ENCODE measurements around the gene SLC27A5.
"Not testable (repeated sequence)": the region's sequence is repeated elsewhere in the genome, so short reads cannot be mapped to it uniquely, and the experiment has no call there.

Gene SLC27A5

GRCh38 chr19:58476498-58477015 lies 35.2 kb downstream of the SLC27A5 start:
- Histone ChIP-seq H3K27ac (ENCODE audit: insufficient read depth, low read depth, low read length, poor library complexity, severe bottlenecking) (peak overlapping the region; percentile 64), H3K9me3 (ENCODE audit: control insufficient read depth, low read length) (no peaks in the 10 kb centered on the region), H3K36me3 (ENCODE audit: control insufficient read depth, insufficient read depth, low read length) (no peaks in the 10 kb centered on the region), H3K27me3 (ENCODE audit: control insufficient read depth, insufficient read depth, low read length, poor library complexity, severe bottlenecking) (no peaks in the 10 kb centered on the region), H3K4me1 (ENCODE audit: control insufficient read depth, insufficient read depth, low read length) (no peaks in the 10 kb centered on the region), H3K4me3 (ENCODE audit: insufficient read depth, low read depth, low read length) (peak overlapping the region; percentile 72)
- 11 to 12% methylated on average over 27 of the region's 27 CpGs for WGBS, 2 experiments

DNA sequence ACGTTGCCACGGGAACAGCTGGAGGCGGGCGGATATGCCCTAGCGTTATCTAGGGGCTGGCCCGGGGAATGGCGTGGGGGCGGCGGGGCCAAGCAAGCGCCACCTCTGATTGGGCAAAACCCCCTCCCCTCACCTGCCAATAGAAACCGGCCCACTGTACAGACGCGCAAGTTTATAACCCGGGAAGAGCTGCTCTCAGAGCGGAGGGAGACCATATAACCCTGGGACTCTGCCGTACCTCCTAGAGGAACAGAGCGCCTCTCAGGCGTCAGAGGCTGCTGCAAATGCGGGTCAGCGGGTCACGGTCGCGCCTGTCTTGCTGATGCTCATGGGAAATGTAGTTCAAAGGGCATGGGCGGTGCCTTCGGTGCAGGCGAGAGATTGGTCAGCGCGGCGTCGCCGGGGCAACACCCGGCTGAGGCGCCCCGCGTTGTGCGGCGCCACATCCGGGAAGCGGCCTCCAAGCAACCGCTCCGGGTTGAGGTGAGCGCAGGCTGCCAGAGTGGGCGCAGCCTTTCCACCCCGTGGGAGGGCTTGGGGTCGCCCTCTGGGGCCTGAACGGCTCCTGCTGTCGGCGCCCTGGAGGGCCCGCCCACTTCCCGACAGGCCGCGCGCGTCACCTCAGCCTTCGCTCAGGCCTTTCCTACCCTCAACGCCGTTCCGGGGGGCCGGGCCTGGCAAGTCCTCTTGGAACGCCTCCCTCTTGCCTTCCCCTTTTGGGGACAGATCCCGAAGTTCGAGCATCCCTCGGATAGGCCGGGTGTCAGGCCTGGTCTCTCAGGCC lies 35.9 kb downstream of the SLC27A5 start, which contains the start of gene ZNF446:
Gene ZNF446 (plus strand): TSS at position 639 of the 784 bp plus-strand sequence. CDS start 867 bp downstream, outside the sequence.
- Histone ChIP-seq H3K27me3 (ENCODE audit: control insufficient read depth, insufficient read depth, low read length, poor library complexity, severe bottlenecking) (no peaks in the 10 kb centered on the region), H3K27ac (ENCODE audit: insufficient read depth, low read depth, low read length, poor library complexity, severe bottlenecking) (peak within 1 kb of the TSS; percentile 82), H3K4me3 (ENCODE audit: insufficient read depth, low read depth, low read length) (peak within 1 kb of the TSS; percentile 72), H3K36me3 (ENCODE audit: control insufficient read depth, insufficient read depth, low read length) (no peaks in the 10 kb centered on the region), H3K4me1 (ENCODE audit: control insufficient read depth, insufficient read depth, low read length) (no peaks in the 10 kb centered on the region), H3K9me3 (ENCODE audit: control insufficient read depth, low read length) (no peaks in the 10 kb centered on the region)
- 0% methylated on average over 64 of the region's 64 CpGs for WGBS, 2 experiments

GRCh38 chr19:58474997-58475713 lies 36.6 kb downstream of the SLC27A5 start:
- H3K4me3 ChIP-seq (ENCODE audit: insufficient read depth, low read depth, low read length): peak overlapping the region; percentile 72
- H3K36me3 ChIP-seq (ENCODE audit: control insufficient read depth, insufficient read depth, low read length): no peaks in the 10 kb centered on the region
- H3K27me3 ChIP-seq (ENCODE audit: control insufficient read depth, insufficient read depth, low read length, poor library complexity, severe bottlenecking): no peaks in the 10 kb centered on the region
- H3K9me3 ChIP-seq (ENCODE audit: control insufficient read depth, low read length): no peaks in the 10 kb centered on the region
- WGBS, 2 experiments: 31 to 32% methylated on average over 27 of the region's 27 CpGs
- H3K4me1 ChIP-seq (ENCODE audit: control insufficient read depth, insufficient read depth, low read length): no peaks in the 10 kb centered on the region
- peak overlapping the region; percentile 82 for H3K27ac ChIP-seq (ENCODE audit: insufficient read depth, low read depth, low read length, poor library complexity, severe bottlenecking)

DNA sequence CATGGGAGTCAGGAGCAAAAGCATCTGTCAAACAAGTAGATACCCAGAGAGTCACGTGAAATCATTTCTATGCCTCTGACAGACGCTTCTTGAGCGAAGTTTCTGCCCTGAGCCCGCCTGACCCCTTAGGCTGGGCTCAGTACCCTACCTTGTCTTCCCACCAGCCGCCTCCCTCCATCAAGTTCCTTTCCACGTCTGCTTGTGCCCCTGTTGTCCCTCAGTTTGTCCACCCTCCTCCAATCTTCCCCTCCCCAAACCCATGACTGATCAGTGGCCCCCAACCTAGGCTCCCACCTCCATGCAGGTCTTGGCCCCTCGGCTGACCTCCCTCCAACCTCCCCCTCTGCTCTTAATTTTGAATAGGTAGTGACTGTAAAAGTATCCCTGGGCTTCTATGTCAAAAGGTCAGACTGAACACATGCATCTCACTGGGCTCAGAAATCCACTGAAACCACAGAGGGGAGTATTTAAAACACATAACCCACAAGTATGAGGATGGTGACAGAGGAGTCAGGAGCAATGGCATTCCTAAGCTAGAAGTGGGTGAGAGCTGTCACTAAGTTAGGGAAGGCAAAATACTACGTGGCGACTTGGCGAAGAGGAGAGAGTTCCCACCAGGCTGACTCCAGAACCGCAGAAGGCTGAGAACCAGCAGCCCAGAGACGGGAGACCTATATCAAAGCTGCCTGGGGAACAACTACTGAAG lies 37.3 kb downstream of the SLC27A5 start:
- no peaks in the 10 kb centered on the region for H3K4me1 ChIP-seq (ENCODE audit: control insufficient read depth, insufficient read depth, low read length)
- H3K27me3 ChIP-seq (ENCODE audit: control insufficient read depth, insufficient read depth, low read length, poor library complexity, severe bottlenecking): no peaks in the 10 kb centered on the region
- no peak overlapping the region for H3K27ac ChIP-seq (ENCODE audit: insufficient read depth, low read depth, low read length, poor library complexity, severe bottlenecking)
- H3K9me3 ChIP-seq (ENCODE audit: control insufficient read depth, low read length): no peaks in the 10 kb centered on the region
- WGBS, 2 experiments: 89 to 90% methylated on average over 11 to 12 of the region's 12 CpGs
- H3K4me3 ChIP-seq (ENCODE audit: insufficient read depth, low read depth, low read length): peak overlapping the region; percentile 72
- peaks cover under 1% of the 10 kb centered on the region for H3K36me3 ChIP-seq (ENCODE audit: control insufficient read depth, insufficient read depth, low read length)

GRCh38 chr19:58473775-58474174 lies 38.0 kb downstream of the SLC27A5 start:
- no peak overlapping the region for H3K27ac ChIP-seq (ENCODE audit: insufficient read depth, low read depth, low read length, poor library complexity, severe bottlenecking)
- no peaks in the 10 kb centered on the region for H3K27me3 ChIP-seq (ENCODE audit: control insufficient read depth, insufficient read depth, low read length, poor library complexity, severe bottlenecking)
- H3K36me3 ChIP-seq (ENCODE audit: control insufficient read depth, insufficient read depth, low read length): peaks cover 5% of the 10 kb centered on the region
- H3K4me3 ChIP-seq (ENCODE audit: insufficient read depth, low read depth, low read length): no peak overlapping the region
- no peaks in the 10 kb centered on the region for H3K4me1 ChIP-seq (ENCODE audit: control insufficient read depth, insufficient read depth, low read length)
- no peaks in the 10 kb centered on the region for H3K9me3 ChIP-seq (ENCODE audit: control insufficient read depth, low read length)

DNA sequence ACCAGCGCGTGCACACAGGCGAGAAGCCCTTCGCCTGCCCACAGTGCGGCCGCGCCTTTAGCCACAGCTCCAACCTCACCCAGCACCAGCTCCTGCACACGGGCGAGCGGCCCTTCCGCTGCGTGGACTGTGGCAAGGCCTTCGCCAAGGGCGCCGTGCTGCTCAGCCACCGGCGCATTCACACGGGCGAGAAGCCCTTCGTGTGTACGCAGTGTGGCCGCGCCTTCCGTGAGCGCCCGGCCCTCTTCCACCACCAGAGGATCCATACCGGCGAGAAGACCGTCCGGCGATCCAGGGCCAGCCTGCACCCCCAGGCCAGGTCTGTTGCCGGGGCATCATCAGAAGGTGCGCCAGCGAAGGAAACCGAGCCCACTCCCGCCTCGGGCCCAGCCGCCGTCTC lies 40.1 kb downstream of the SLC27A5 start:
- Histone ChIP-seq H3K36me3 (ENCODE audit: control insufficient read depth, insufficient read depth, low read length) (peaks cover 5% of the 10 kb centered on the region), H3K27ac (ENCODE audit: insufficient read depth, low read depth, low read length, poor library complexity, severe bottlenecking) (no peak overlapping the region), H3K4me1 (ENCODE audit: control insufficient read depth, insufficient read depth, low read length) (no peaks in the 10 kb centered on the region), H3K27me3 (ENCODE audit: control insufficient read depth, insufficient read depth, low read length, poor library complexity, severe bottlenecking) (no peaks in the 10 kb centered on the region), H3K9me3 (ENCODE audit: control insufficient read depth, low read length) (no peaks in the 10 kb centered on the region), H3K4me3 (ENCODE audit: insufficient read depth, low read depth, low read length) (no peak overlapping the region)
- WGBS, 2 experiments: 96 to 97% methylated on average over 39 of the region's 39 CpGs

DNA sequence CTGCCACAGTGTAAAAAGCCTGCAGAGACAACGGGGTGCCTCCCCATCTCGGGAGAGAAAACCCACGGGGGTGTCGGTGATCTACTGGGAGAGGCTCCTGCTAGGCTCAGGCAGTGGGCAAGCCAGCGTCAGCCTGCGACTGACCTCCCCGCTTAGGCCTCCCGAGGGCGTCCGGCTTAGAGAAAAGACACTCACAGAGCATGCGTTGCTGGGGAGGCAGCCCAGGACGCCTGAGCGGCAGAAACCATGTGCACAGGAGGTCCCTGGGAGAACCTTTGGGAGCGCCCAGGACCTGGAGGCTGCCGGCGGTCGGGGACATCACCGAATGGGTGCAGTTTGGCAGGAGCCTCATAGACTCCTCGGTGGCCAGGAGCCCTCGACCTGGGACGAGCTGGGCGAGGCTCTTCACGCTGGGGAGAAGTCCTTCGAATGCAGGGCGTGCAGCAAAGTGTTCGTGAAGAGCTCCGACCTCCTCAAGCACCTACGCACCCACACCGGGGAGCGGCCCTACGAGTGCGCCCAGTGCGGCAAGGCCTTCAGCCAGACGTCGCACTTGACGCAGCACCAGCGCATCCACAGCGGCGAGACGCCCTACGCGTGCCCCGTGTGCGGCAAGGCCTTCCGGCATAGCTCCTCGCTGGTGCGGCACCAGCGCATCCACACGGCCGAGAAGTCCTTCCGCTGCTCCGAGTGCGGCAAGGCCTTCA lies 40.8 kb downstream of the SLC27A5 start:
- not testable (repeated sequence) for H3K27ac ChIP-seq (ENCODE audit: insufficient read depth, low read depth, low read length, poor library complexity, severe bottlenecking); H3K4me1 ChIP-seq (ENCODE audit: control insufficient read depth, insufficient read depth, low read length); H3K4me3 ChIP-seq (ENCODE audit: insufficient read depth, low read depth, low read length); H3K36me3 ChIP-seq (ENCODE audit: control insufficient read depth, insufficient read depth, low read length); H3K27me3 ChIP-seq (ENCODE audit: control insufficient read depth, insufficient read depth, low read length, poor library complexity, severe bottlenecking); H3K9me3 ChIP-seq (ENCODE audit: control insufficient read depth, low read length)
- WGBS, 2 experiments: 96% methylated on average over 28 of the region's 53 CpGs

GRCh38 chr19:58469241-58470013 lies 42.4 kb downstream of the SLC27A5 start:
- H3K4me1 ChIP-seq (ENCODE audit: control insufficient read depth, insufficient read depth, low read length): no peaks in the 10 kb centered on the region
- H3K36me3 ChIP-seq (ENCODE audit: control insufficient read depth, insufficient read depth, low read length): peaks cover 5% of the 10 kb centered on the region
- no peak overlapping the region for H3K4me3 ChIP-seq (ENCODE audit: insufficient read depth, low read depth, low read length)
- no peak overlapping the region for H3K27ac ChIP-seq (ENCODE audit: insufficient read depth, low read depth, low read length, poor library complexity, severe bottlenecking)
- peaks cover 8% of the 10 kb centered on the region for H3K27me3 ChIP-seq (ENCODE audit: control insufficient read depth, insufficient read depth, low read length, poor library complexity, severe bottlenecking)
- 92 to 94% methylated on average over 16 to 17 of the region's 17 CpGs for WGBS, 2 experiments
- H3K9me3 ChIP-seq (ENCODE audit: control insufficient read depth, low read length): no peaks in the 10 kb centered on the region

DNA sequence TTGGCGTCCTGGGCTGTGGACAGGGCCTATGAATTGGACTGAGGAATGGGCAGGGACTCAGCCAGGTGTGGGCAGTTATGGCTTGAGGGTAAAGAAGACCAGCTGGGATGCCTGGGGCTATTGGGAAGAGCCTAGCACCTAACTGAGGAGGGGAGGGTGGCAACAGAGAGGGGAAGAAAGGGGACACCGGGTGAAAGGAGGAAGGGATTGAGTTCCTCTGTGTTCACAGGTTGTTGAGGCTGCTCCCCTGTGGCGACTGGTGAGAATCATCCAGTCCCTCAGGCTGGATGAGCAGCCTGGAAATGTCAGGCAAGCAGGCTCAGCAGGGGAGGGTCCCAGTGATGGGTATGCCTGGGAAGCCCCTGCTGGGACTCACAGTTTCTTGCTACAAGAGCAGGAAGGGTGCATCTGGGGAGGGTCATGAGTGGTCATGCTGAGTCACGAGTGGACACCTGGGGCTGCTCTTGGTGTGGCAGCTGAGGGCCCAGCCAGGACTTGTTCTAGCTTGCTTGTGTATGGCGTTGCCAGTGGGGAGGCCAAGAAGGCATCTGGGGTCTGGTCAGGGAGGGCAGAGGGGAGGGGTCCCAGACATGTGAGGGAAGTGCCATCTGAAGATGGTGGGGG lies 43.5 kb downstream of the SLC27A5 start:
- Histone ChIP-seq H3K27ac (ENCODE audit: insufficient read depth, low read depth, low read length, poor library complexity, severe bottlenecking) (no peak overlapping the region), H3K27me3 (ENCODE audit: control insufficient read depth, insufficient read depth, low read length, poor library complexity, severe bottlenecking) (peaks cover 8% of the 10 kb centered on the region), H3K4me3 (ENCODE audit: insufficient read depth, low read depth, low read length) (no peak overlapping the region), H3K4me1 (ENCODE audit: control insufficient read depth, insufficient read depth, low read length) (no peaks in the 10 kb centered on the region), H3K9me3 (ENCODE audit: control insufficient read depth, low read length) (no peaks in the 10 kb centered on the region), H3K36me3 (ENCODE audit: control insufficient read depth, insufficient read depth, low read length) (peaks cover 5% of the 10 kb centered on the region)
- WGBS, 2 experiments: 71 to 73% methylated on average over 5 of the region's 5 CpGs

Measured in ectodermal cell (in vitro differentiated cells).